HT1080 (cell line): Measurements from ENCODE around the gene COPS7A. TPM values are rescaled to one million over a fixed set of nuclear protein-coding genes. Genes with fewer than 3 reads are reported as not detected.

Source experiments
- DNase-seq: peaks from one replicate; pipeline ENCODE4 v3.0.0-alpha.2; 2015; ENCODE audit warnings: low read depth
- polyA plus RNA-seq, 2 experiments: library from polyadenylated mRNA; depleted of rRNA; stranded (reverse); fragments of >200 nt; gene quantifications; 2 replicates each; pipeline ENCODE4 v1.2.3, GENCODE V29; 2015
- total RNA-seq: library from RNA; depleted of rRNA; stranded (reverse); fragments of >200 nt; shearing (Covaris generic); gene quantifications from 2 replicates; pipeline ENCODE4 v1.2.3, GENCODE V29; 2014; rRNA removed

COPS7A gene, protein sequence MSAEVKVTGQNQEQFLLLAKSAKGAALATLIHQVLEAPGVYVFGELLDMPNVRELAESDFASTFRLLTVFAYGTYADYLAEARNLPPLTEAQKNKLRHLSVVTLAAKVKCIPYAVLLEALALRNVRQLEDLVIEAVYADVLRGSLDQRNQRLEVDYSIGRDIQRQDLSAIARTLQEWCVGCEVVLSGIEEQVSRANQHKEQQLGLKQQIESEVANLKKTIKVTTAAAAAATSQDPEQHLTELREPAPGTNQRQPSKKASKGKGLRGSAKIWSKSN
- total RNA-seq: 97.5 and 97.6 TPM in 2 replicates
- polyA plus RNA-seq (2015; cell fraction: cytosol; rRNA removed): 89.1 and 91.5 TPM in 2 replicates
- polyA plus RNA-seq (2015; cell fraction: nucleus; rRNA removed): 88.3 and 96.8 TPM in 2 replicates

DNA sequence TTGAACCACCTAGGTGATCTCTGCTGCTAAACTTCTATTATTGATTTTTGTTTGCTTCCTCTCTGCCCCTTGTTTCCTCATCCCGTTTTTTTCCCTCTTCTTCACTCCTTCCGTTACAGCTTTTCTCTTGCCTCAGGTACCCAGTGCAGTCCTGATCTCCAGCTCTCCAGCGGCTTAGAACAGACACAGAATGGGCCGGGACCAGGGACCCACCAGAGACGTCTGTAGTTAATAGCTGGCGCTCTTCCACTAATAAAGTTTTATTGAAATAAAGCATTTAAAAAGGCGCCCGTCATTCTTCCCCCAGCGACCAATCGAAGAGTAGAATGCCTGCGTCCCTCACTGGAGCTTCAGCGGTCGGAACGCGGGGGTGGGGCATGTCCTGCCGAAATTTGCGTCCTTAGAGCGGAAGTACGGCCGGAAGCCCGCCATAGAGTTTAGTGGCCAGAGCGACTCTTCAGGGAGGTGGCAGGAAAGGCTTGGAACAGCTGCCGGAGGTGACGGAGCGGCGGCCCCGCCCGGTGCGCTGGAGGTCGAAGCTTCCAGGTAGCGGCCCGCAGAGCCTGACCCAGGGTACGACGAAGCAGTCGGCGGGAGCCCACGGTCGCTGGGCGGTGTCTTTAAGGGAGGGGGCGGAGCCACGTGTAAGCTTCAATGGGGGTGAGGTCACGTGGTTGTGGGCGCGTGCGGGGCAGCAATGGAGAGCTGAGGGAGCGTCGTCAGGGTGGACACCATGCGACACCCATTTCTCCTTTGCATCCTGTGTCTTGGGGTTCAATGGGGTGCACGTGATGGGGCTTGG is at the start of gene COPS7A:
TSS of gene COPS7A (plus strand) at position 440 of the 802 bp plus-strand sequence. CDS start 611 bp downstream, outside the sequence.
- DNase-seq: peak; percentile 100

GRCh38 chr12:6676962-6677361 is 46.9 kb upstream of the COPS7A start:
- no peak for DNase-seq

DNA sequence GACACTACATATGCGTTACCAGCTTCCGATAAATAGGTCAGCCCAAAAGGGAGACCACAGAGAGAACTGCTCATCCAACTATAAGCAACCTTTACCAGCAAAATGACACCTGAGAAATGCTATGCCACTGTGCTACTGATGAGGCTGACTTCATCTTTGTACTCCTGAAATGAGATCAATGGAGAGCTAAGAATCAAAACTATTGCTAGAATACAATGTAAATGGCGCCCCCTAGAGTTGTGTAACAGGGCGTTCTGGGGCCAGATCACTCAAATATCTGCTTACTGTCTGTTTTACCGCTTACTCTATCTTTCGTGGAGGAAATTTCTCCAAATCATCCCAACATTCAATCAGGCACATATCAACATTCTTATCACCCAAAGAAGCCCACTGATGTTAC is 39.2 kb upstream of the COPS7A start:
- peak; percentile 36 for DNase-seq

DNA sequence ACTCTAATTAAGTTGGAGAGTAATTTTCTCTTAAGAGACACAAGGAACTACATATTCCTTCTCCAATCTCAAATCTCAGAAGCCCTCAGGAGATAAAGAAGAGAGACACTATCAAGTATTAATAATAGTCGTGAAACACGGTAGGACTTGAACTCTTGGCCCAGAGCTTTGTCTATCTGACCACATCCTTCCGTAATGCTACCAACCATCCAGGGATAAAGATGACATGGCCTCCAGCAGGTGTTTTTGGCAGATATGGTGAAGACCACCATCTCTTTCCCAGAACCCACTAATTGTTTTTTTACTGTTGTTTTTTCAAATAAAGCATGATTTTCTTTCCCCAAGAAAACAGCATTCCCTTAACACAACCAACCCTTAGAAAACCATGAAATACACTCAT is 38.0 kb upstream of the COPS7A start:
- no peak for DNase-seq

GRCh38 chr12:6688543-6688998 is 35.3 kb upstream of the COPS7A start:
- DNase-seq: peak; percentile 70

- DNase-seq: peak; percentile 99
These were observed 34.6 kb upstream of the COPS7A start, which contains the start of gene ZNF384 for GRCh38 chr12:6688999-6689882. Gene ZNF384, minus strand, starts transcription at chr12:6689375. Its CDS starts 9,855 bp downstream, at chr12:6679520.

DNA sequence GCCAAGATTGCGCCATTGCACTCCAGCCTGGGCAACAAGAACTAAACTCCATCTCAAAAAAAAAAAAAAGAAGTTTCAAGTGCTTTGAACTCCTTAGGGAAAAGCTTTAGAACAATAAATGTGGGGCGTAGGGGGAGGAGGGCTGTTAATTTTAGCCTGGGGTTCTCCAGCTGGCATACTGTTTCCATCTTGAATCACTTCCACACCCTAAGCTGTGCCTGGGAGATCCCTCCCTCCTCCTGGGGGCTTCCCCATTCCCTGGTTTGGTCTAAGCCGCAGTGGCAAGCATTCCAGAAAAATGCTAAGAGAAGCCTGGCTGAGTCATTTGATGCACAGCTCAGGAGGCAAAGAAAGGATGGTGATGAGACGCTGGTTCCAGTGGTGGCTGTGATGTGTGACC is 32.4 kb upstream of the COPS7A start:
- DNase-seq: peak; percentile 57

GRCh38 chr12:6692888-6693287 is 31.0 kb upstream of the COPS7A start:
- no peak for DNase-seq

DNA sequence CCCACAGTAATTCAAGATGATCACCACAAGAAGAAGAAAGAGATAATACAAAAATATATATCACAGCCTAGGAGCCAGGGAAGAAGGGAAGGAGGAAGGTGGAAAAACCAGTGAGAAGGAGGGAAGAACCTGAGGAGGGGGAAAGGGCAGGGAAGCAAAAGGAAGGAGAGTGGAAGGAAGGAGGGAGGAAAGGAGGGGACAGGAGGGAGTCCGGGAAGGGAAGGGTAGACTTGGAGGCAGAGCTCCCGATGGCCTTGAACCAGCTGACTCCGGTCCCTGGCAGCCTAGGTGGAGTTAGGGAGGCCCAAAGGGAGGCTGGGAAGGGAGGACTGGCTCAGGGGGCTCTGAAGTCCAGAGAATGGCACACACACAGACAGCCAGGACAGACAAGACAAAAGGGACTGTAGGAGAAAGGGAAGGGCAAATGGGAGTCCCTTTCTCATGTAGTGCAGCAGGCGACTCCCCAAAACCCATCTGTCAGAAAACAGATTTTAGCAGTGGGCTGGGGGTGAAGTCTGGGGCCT is 30.0 kb upstream of the COPS7A start:
- no peak for DNase-seq

- no peak for DNase-seq
These were observed 29.1 kb upstream of the COPS7A start for GRCh38 chr12:6694701-6695100.

GRCh38 chr12:6695313-6696045 is 28.4 kb upstream of the COPS7A start:
- DNase-seq: no peak

GRCh38 chr12:6696690-6697583 is 26.9 kb upstream of the COPS7A start:
- DNase-seq: no peak

- DNase-seq: peak; percentile 71
These were observed 26.1 kb upstream of the COPS7A start for GRCh38 chr12:6697584-6698351.

DNA sequence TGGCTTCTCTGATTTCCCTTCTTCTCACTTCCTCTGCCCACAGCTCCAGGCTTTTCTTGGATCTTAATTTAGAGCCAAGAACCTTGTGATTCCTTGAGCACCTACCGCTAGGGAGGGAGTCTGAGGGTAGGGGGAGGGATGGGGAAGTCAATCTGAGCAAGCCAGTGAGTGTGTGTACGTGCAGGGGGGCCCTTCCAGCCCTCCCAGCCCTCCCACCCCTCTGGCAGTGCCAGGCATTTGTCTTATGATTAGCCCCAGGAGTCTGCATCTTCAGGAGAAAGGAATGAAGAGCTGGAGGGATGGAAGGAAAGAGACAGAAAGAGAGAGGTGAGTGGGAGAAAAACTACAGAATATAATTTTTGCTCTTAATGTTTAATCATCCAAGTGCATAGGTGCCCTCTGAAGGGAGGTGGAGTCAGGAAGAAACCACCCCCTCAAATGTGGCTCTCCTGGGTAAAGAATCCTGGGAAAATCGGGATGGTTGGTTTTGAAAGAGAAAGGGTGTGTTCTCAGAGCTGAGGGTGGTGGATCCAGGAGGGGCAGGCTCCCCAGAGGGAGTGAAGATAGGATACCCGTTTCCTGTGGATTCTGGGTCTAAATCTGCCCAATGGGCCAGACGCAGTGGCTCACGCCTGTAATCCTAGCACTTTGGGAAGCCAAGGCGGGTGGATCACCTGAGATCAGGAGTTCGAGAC is 25.3 kb upstream of the COPS7A start:
- no peak for DNase-seq

DNA sequence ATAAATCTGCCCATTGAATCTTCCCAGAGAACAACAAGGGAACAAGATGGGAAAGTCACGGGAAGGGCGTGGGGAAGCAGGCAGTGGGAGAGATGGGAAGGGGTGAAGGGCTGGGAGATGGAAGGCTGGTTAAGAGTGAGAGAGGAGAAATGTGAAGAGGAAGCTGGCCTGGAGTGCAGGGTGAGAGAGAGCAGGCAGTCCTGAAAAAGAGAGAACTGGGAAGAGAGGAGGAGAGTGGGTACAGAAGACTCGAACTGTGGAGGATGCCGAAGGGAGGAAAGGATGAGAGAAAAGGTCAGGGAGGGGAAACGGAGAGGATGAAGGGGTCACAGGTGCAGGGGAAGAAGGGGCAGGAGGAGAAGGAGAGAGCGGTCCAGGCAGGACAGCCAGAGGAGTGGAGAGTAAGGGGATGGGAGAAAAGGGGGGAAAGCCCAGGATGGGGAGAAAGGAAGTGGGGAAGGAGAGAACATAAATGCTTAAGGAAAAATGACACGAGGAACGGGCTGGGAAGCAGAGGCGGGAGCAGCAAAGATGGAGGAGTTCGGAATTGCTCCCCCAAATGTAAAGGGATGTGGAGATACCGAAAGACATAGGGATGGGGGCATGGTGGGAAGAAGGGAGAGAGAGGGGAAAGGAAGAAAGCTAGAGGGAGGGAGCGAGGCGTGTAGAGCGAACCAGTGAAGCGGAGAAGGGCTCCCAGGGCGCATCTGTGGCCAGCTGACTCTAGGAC is 24.4 kb upstream of the COPS7A start:
- DNase-seq: no peak

DNA sequence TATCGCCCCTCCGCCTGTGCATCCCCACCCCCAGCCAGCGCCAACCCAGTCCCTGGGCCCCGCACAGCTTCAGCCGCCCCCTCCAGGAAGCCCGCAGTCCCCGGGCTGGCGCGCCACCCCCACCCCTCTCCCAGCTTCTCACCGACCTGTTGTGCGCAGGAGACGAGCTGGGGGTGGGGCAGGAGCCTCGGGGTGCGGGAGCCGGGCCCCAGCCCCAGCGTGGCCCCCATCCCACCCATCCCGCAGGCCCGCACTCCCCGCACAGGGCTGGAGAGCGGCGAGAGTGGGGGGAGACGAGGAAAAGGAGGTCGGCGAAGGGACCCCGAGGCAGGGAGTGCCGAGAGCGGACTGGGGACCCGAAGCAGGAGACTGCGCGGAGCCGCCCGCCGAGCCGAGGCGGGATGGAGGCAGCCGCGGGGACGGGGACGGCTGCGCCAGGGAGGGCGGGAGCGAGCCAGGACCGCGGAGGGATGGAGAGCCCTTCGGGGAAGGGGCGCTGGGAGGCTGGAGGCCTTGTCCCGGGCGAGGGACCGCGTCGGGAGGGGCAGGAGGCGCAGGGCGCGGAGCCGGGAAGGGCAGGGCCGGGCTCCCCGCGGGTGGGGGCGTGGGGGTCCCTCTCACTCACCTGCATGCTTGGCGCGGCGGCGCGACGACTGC is 23.7 kb upstream of the COPS7A start:
- no peak for DNase-seq

GRCh38 chr12:6700646-6701051 is 23.2 kb upstream of the COPS7A start, which contains the start of gene PIANP:
Gene PIANP, minus strand, starts transcription at chr12:6700815. Its CDS starts 2,754 bp downstream, at chr12:6698061.
- no peak for DNase-seq
